ENCODE results near the gene SH2B2.
"Not testable (repeated sequence)": the region's sequence is repeated elsewhere in the genome, so short reads cannot be mapped to it uniquely, and the experiment has no call there.

Gene SH2B2

GRCh38 chr7:102306916-102307677 lies 20.4 kb downstream of the SH2B2 start:
- DNase-seq (ENCODE audit: low spot score), result no peak

- DNase-seq (ENCODE audit: low spot score), result no peak
These were observed 23.7 kb downstream of the SH2B2 start for GRCh38 chr7:102310414-102310815.

GRCh38 chr7:102312317-102312716 lies 25.6 kb downstream of the SH2B2 start:
- no peak for DNase-seq (ENCODE audit: low spot score)

- no peak for DNase-seq (ENCODE audit: low spot score)
These were observed 27.5 kb downstream of the SH2B2 start for GRCh38 chr7:102313997-102314780.

- DNase-seq (ENCODE audit: low spot score), result no peak
These were observed 30.8 kb downstream of the SH2B2 start for GRCh38 chr7:102317231-102318059.

GRCh38 chr7:102318482-102318971 lies 31.9 kb downstream of the SH2B2 start:
- no peak for DNase-seq (ENCODE audit: low spot score)

GRCh38 chr7:102319671-102320070 lies 33.0 kb downstream of the SH2B2 start:
- no peak for DNase-seq (ENCODE audit: low spot score)

- no peak for DNase-seq (ENCODE audit: low spot score)
These were observed 33.5 kb downstream of the SH2B2 start for GRCh38 chr7:102320181-102320580.

- no peak for DNase-seq (ENCODE audit: low spot score)
These were observed 34.1 kb downstream of the SH2B2 start for GRCh38 chr7:102320601-102321350.

- DNase-seq (ENCODE audit: low spot score), result no peak
These were observed 34.9 kb downstream of the SH2B2 start for GRCh38 chr7:102321351-102322201.

- DNase-seq (ENCODE audit: low spot score), result no peak
These were observed 35.6 kb downstream of the SH2B2 start for GRCh38 chr7:102322202-102322715.

GRCh38 chr7:102323914-102324195 lies 37.2 kb downstream of the SH2B2 start:
- no peak for DNase-seq (ENCODE audit: low spot score)

GRCh38 chr7:102325106-102325505 lies 38.4 kb downstream of the SH2B2 start:
- not testable (repeated sequence) for DNase-seq (ENCODE audit: low spot score)

GRCh38 chr7:102326157-102326889 lies 39.7 kb downstream of the SH2B2 start:
- DNase-seq (ENCODE audit: low spot score), result no peak

- not testable (repeated sequence) for DNase-seq (ENCODE audit: low spot score)
These were observed 40.5 kb downstream of the SH2B2 start for GRCh38 chr7:102327183-102327582.

- DNase-seq (ENCODE audit: low spot score), result not testable (repeated sequence)
These were observed 42.2 kb downstream of the SH2B2 start for GRCh38 chr7:102328863-102329262.

- not testable (repeated sequence) for DNase-seq (ENCODE audit: low spot score)
These were observed 42.7 kb downstream of the SH2B2 start for GRCh38 chr7:102329366-102329765.

GRCh38 chr7:102330666-102331460 lies 44.2 kb downstream of the SH2B2 start:
- DNase-seq (ENCODE audit: low spot score), result not testable (repeated sequence)

- DNase-seq (ENCODE audit: low spot score), result not testable (repeated sequence)
These were observed 48.9 kb downstream of the SH2B2 start for GRCh38 chr7:102335574-102335973.

Measured in hematopoietic multipotent progenitor cell treated with erythropoietin and hydrocortisone succinate and interleukin-3 and kit ligand, for 17 days (in vitro differentiated cells).